AG09309 (cell line): ENCODE results near the gene FHAD1.

Source experiments
- DNase-seq: peaks from one replicate; pipeline ENCODE4 v3.0.0-alpha.2; 2010; ENCODE audit warnings: low read depth
- H3K4me3 ChIP-seq: 2 replicates; pipeline ENCODE4 v1.5.1; 2011; ENCODE audit warnings: mild to moderate bottlenecking, low read depth, low read length, moderate library complexity; ENCODE audit not compliant: control insufficient read depth
- TF ChIP-seq, protein P1 (sequence below): IDR thresholded peaks from 2 replicates; pipeline ENCODE4 v1.5.1; 2011; ENCODE audit warnings: mild to moderate bottlenecking, low read depth, low read length, inconsistent platforms; ENCODE audit not compliant: insufficient read depth, control insufficient read depth; ENCODE audit errors: missing control alignments

Gene FHAD1

GRCh38 chr1:15358565-15359133, 111.6 kb downstream of the FHAD1 start:
- DNase-seq: no peak
- H3K4me3 ChIP-seq: no peak overlapping the region
- TF ChIP-seq, protein P1, sequence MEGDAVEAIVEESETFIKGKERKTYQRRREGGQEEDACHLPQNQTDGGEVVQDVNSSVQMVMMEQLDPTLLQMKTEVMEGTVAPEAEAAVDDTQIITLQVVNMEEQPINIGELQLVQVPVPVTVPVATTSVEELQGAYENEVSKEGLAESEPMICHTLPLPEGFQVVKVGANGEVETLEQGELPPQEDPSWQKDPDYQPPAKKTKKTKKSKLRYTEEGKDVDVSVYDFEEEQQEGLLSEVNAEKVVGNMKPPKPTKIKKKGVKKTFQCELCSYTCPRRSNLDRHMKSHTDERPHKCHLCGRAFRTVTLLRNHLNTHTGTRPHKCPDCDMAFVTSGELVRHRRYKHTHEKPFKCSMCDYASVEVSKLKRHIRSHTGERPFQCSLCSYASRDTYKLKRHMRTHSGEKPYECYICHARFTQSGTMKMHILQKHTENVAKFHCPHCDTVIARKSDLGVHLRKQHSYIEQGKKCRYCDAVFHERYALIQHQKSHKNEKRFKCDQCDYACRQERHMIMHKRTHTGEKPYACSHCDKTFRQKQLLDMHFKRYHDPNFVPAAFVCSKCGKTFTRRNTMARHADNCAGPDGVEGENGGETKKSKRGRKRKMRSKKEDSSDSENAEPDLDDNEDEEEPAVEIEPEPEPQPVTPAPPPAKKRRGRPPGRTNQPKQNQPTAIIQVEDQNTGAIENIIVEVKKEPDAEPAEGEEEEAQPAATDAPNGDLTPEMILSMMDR: no peak

DNA sequence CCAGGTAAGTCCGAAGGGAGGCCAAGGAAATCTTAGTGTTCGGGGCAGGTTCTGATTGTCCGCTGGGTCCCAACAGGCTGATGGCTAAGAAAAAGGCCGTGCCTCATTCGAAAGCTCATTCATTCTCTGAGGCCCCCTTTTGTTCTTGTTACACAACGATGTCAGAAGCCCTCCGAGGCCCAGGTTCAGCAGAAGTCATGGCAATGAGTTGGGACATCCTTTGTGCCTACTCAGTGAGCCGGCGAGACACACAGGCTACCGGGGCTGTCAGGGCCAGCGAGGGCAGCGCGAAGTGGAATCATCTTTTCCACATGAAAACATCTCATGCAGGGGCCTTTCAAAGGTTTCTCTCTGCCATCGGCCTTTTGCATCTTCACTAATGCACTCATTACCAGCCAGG, 113.7 kb downstream of the FHAD1 start:
- no peak overlapping the region for H3K4me3 ChIP-seq
- DNase-seq: no peak
- TF ChIP-seq, protein P1: no peak

DNA sequence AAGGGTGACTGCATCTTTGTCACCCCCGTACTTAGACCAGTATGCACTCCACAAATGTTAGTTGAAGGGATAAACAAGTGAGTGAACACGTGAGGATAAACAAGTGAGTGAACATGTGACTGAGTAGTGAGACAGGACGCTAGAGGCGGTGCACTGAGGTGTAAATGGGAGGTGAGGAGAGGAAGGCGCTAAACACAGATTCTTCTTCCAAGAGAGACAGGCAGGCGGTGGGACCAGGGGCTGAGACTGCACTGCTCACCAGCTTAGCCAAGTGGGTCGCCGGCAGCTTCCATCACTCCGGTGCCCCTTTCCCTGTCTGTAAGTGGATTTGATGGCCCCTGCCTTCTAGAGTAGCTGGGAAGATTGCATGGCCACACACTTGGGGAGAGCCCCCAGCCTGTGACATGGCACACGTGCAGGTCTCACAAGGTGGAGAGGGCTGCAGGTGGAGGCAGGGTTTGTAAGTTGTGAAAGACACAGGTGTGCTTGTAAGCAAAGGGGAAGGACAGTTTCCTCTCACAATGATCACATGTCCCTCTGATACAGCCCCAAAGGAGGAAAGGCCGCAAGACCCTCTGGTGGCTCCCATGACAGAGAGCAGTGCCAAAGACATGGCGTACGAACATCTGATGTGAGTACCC, 115.2 kb downstream of the FHAD1 start:
- no peak overlapping the region for H3K4me3 ChIP-seq
- TF ChIP-seq, protein P1: no peak
- DNase-seq: no peak

DNA sequence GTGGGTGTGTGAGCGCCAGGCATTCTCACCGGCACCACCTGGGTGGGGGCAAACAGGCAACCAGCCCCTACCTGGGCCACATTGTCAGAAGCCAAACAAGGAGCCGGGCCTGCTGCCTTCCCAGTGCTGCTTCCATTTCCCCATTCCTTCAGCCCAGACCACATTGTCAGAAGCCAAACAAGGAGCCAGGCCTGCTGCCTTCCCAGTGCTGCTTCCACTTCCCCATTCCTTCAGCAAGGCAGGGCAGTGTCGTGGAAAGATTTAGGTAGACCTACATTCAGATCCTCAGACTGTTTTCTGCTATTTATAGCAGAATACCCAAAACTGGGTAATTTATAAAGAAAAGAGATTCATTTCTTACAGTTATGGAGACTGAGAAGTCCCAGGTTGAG, 115.7 kb downstream of the FHAD1 start:
- no peak for DNase-seq
- no peak overlapping the region for H3K4me3 ChIP-seq
- TF ChIP-seq, protein P1: no peak

DNA sequence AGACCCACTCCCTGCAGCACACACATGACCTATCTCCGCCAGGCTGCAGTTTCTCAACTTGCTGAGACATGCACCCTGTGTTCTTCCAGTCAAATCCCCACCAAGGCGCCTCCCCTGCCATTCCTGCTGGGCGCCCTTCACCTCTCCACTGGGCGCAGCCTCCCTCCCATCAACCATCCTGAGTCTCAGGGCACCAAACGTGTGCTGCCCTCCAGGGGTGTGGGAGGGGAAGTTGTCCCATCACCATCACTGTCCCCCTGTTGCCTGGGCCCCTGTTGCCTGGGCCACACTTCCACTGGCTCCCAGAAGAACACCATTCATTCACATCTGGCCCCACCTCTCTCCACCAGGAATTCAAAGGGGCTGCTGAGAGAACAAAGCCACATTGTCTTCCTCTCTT, 117.7 kb downstream of the FHAD1 start:
- no peak for DNase-seq
- TF ChIP-seq, protein P1: no peak
- H3K4me3 ChIP-seq: no peak overlapping the region

DNA sequence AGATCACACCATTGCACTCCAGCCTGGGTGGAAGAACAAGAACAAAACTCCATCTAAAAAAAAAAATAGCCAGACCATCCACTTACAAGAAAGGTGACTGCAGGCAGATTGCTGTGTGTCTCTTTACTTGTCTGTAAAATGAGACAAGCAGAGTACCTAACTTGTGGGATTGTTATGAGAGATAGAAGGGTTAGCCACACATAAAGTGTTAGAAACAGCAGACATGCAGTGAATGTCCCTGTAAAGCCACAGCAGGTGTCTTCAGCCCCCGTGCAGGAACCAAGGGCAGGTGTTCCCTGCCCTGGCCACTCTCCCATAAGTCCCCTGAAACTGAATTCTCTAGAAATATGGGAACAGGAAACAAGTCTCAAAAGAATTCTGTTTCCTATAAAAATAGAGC, 121.9 kb downstream of the FHAD1 start:
- TF ChIP-seq, protein P1: no peak
- no peak overlapping the region for H3K4me3 ChIP-seq

More for the DNA sequence above, 121.9 kb downstream of the FHAD1 start:
- no peak for DNase-seq
